Measurements from ENCODE around the gene CDK14. TPM values are rescaled to one million over a fixed set of nuclear protein-coding genes. Genes with fewer than 3 reads are reported as not detected.

CDK14 gene
- total RNA-seq, 1 donor from 2014 or later = 131 TPM

DNA sequence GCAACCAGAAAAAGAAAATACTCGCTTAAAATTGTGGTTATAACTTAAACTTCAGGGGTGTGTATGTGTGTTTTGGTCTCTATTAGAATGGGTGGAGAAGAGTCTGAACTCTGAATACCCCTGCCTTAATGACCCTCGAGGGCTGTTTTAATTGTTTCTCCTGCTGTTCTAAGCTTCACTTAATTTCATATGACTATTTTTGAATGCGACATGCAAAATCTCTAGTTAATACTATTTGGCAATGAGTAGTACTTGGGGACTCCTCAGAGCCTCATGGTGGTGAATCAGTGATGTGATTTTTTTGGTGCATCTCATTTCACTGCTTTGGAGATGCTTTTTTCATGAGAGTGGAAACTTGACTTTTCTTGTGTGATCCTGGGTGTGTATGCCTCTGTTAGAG lies 178.6 kb downstream of the CDK14 start:
- H3K36me3 Mint-ChIP-seq (ENCODE audit: unreplicated experiment) = peaks cover 14% of the 10 kb centered on the region
- H3K9me3 Mint-ChIP-seq (ENCODE audit: unreplicated experiment) = peaks cover 9% of the 10 kb centered on the region
- no peak overlapping the region for H3K27ac Mint-ChIP-seq (ENCODE audit: unreplicated experiment)
- TF ChIP-seq, protein P1, sequence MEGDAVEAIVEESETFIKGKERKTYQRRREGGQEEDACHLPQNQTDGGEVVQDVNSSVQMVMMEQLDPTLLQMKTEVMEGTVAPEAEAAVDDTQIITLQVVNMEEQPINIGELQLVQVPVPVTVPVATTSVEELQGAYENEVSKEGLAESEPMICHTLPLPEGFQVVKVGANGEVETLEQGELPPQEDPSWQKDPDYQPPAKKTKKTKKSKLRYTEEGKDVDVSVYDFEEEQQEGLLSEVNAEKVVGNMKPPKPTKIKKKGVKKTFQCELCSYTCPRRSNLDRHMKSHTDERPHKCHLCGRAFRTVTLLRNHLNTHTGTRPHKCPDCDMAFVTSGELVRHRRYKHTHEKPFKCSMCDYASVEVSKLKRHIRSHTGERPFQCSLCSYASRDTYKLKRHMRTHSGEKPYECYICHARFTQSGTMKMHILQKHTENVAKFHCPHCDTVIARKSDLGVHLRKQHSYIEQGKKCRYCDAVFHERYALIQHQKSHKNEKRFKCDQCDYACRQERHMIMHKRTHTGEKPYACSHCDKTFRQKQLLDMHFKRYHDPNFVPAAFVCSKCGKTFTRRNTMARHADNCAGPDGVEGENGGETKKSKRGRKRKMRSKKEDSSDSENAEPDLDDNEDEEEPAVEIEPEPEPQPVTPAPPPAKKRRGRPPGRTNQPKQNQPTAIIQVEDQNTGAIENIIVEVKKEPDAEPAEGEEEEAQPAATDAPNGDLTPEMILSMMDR (IDR thresholded peaks at IDR 0.05) = no peak
- H3K4me3 Mint-ChIP-seq (ENCODE audit: unreplicated experiment) = no peak overlapping the region
- DNase-seq (ENCODE audit: extremely low spot score, unreplicated experiment) = no peak
- no peaks in the 10 kb centered on the region for H3K27me3 Mint-ChIP-seq (ENCODE audit: unreplicated experiment)
- H3K4me1 Mint-ChIP-seq (ENCODE audit: unreplicated experiment) = peaks cover 5% of the 10 kb centered on the region

DNA sequence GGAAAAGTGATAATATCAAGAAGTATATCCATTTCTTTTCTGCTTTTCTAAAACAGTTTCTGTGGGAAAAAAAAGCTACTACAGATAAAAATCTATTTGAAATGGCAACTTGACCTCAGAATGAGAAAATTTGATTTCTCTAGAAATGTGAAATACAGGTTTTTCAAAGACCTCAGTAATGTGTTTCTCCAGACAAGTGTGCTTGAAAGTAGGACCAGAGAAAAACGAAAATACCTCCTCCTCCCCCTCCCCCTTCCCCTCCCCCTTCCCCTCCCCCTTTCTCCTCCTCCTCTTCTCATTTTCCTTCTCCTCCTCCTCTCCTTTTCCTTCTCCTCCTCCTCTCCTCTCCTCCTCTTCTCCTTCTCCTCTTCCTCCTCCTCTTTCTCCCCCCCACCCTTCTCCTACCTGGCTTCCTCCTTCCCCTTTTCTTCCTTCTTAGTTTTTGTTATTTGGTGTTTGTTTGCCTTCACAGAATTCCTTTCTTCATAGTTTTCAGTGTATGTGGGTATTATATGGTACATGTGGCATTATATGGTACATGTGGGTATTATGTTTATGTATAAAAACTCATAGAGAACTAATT lies 179.4 kb downstream of the CDK14 start:
- TF ChIP-seq, protein P1 (IDR thresholded peaks at IDR 0.05) = no peak
- Mint-ChIP-seq H3K4me1 (ENCODE audit: unreplicated experiment) (peaks cover 5% of the 10 kb centered on the region), H3K27ac (ENCODE audit: unreplicated experiment) (no peak overlapping the region), H3K36me3 (ENCODE audit: unreplicated experiment) (peaks cover 14% of the 10 kb centered on the region), H3K27me3 (ENCODE audit: unreplicated experiment) (no peaks in the 10 kb centered on the region), H3K9me3 (ENCODE audit: unreplicated experiment) (peaks cover 9% of the 10 kb centered on the region), H3K4me3 (ENCODE audit: unreplicated experiment) (no peak overlapping the region)
- DNase-seq (ENCODE audit: extremely low spot score, unreplicated experiment) = no peak

DNA sequence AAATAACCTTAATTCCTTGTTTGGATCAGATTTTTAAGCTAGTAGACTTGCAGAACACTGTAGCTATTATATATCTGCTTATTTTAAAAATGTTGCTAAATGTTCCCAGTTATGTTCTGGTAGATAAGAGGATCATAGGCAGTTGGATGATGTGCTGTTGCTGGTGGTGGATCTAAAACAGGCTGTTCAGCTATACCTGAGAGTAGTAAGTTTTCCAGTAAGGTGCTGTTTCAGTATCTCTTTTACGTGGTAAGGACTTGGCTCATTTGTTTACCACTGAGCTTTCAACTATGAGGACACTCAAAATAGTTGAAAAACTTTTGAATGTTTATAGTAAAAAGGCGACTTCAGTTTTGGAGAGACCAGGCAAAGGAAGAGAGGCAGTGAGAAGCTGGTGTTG lies 180.9 kb downstream of the CDK14 start:
- Mint-ChIP-seq H3K4me3 (ENCODE audit: unreplicated experiment) (no peak overlapping the region), H3K36me3 (ENCODE audit: unreplicated experiment) (peaks cover 3% of the 10 kb centered on the region), H3K9me3 (ENCODE audit: unreplicated experiment) (no peaks in the 10 kb centered on the region), H3K27ac (ENCODE audit: unreplicated experiment) (no peak overlapping the region), H3K4me1 (ENCODE audit: unreplicated experiment) (peaks cover 3% of the 10 kb centered on the region), H3K27me3 (ENCODE audit: unreplicated experiment) (no peaks in the 10 kb centered on the region)
- TF ChIP-seq, protein P1 (IDR thresholded peaks at IDR 0.05) = no peak
- DNase-seq (ENCODE audit: extremely low spot score, unreplicated experiment) = no peak

DNA sequence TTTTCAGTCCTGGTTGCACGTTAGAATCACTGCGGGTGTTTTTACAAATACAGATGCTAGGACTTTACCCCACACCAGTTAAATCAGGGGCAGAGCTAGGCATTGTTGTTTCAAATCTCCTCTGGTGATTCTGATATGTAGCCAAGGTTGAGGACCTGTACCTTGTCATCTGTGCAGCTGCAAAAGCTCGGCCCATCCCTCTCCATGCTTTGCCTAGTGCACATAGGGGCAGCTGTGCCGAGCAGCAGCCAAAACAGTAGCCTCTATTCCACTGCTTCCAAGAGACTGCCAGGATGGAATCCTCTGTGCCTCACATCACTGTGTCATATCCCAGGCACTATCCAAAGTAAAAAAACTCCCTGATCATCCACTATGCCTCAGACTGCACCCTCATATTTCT lies 181.3 kb downstream of the CDK14 start:
- Mint-ChIP-seq H3K36me3 (ENCODE audit: unreplicated experiment) (peaks cover 1% of the 10 kb centered on the region), H3K4me1 (ENCODE audit: unreplicated experiment) (peaks cover 3% of the 10 kb centered on the region), H3K27ac (ENCODE audit: unreplicated experiment) (no peak overlapping the region), H3K9me3 (ENCODE audit: unreplicated experiment) (peaks cover 2% of the 10 kb centered on the region), H3K27me3 (ENCODE audit: unreplicated experiment) (no peaks in the 10 kb centered on the region), H3K4me3 (ENCODE audit: unreplicated experiment) (no peak overlapping the region)
- TF ChIP-seq, protein P1 (IDR thresholded peaks at IDR 0.05) = no peak
- no peak for DNase-seq (ENCODE audit: extremely low spot score, unreplicated experiment)

DNA sequence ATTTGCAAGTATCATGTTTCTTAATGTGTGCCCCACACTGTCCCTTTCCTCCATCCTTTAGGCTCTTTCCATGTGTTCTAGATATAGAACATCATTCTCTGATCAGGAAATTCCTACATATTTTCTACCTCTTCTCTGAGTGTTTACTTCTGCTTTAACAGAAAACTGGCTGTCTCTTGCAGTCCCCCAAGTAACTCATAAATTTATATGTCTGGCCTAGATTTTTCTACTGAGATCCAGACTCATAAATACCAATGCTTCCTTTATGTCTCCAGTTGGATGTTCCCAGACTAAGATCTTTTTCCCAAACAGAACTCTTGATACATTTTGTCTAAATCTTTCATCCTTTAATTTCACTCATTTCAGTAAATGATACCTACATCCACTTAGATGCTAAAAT lies 181.8 kb downstream of the CDK14 start:
- TF ChIP-seq, protein P1 (IDR thresholded peaks at IDR 0.05) = no peak
- Mint-ChIP-seq H3K4me1 (ENCODE audit: unreplicated experiment) (peaks cover 3% of the 10 kb centered on the region), H3K27ac (ENCODE audit: unreplicated experiment) (no peak overlapping the region)

More for the DNA sequence above, 181.8 kb downstream of the CDK14 start:
- Mint-ChIP-seq H3K4me3 (ENCODE audit: unreplicated experiment) (no peak overlapping the region), H3K27me3 (ENCODE audit: unreplicated experiment) (no peaks in the 10 kb centered on the region), H3K9me3 (ENCODE audit: unreplicated experiment) (peaks cover 5% of the 10 kb centered on the region), H3K36me3 (ENCODE audit: unreplicated experiment) (peaks cover 3% of the 10 kb centered on the region)
- no peak for DNase-seq (ENCODE audit: extremely low spot score, unreplicated experiment)

All from osteocyte (in vitro differentiated cells).